Osteoblast (primary cell): ENCODE data around the gene PRELID2. TPM values are rescaled to one million over a fixed set of nuclear protein-coding genes. Genes with fewer than 3 reads are reported as not detected.

ENCODE experiments used
- DNase-seq: peaks from one replicate; pipeline ENCODE4 v3.0.0; 2011; ENCODE audit warnings: low spot score, mixed read lengths; ENCODE audit not compliant: insufficient read length; ENCODE audit errors: missing footprints
- H2AFZ ChIP-seq: 2 replicates; pipeline ENCODE4 v1.6.0; 2011; ENCODE audit warnings: mild to moderate bottlenecking, low read length
- H3K27ac ChIP-seq: 2 replicates; pipeline ENCODE4 v1.5.1; 2011; ENCODE audit warnings: mild to moderate bottlenecking, low read depth, low read length, moderate library complexity
- H3K27me3 ChIP-seq: 2 replicates; pipeline ENCODE4 v1.6.0; 2012; ENCODE audit warnings: mild to moderate bottlenecking, control low read depth, inconsistent platforms, low read length, moderate library complexity; ENCODE audit not compliant: insufficient read depth
- H3K36me3 ChIP-seq: 2 replicates; pipeline ENCODE4 v1.5.1; 2011; ENCODE audit warnings: mild to moderate bottlenecking, low read length, control low read depth, moderate library complexity; ENCODE audit not compliant: insufficient read depth
- H3K4me1 ChIP-seq: 2 replicates; pipeline ENCODE4 v1.5.1; 2011; ENCODE audit warnings: mild to moderate bottlenecking, low read length, control low read depth, moderate library complexity; ENCODE audit not compliant: insufficient read depth
- H3K4me2 ChIP-seq: 2 replicates; pipeline ENCODE4 v1.6.0; 2011; ENCODE audit warnings: mild to moderate bottlenecking, low read length; ENCODE audit not compliant: insufficient read depth
- H3K4me3 ChIP-seq: fragments of 200-600 bp; sonication (generic); 3 replicates; pipeline ENCODE4 v1.5.1; 2012; ENCODE audit warnings: mild to moderate bottlenecking, low read length, inconsistent platforms; ENCODE audit not compliant: insufficient read depth
- H3K79me2 ChIP-seq: 2 replicates; pipeline ENCODE4 v1.6.0; 2012; ENCODE audit warnings: mild to moderate bottlenecking, low read length, control low read depth, inconsistent platforms; ENCODE audit not compliant: insufficient read depth
- H3K9me3 ChIP-seq: 2 replicates; pipeline ENCODE4 v1.5.1; 2011; ENCODE audit warnings: low read depth, low read length, control low read depth
- H4K20me1 ChIP-seq: 2 replicates; pipeline ENCODE4 v1.6.0; 2012; ENCODE audit warnings: mild to moderate bottlenecking, low read length, control low read depth; ENCODE audit not compliant: insufficient read depth
- CTCF ChIP-seq: IDR thresholded peaks from 2 replicates; pipeline ENCODE4 v1.5.1; 2011; ENCODE audit warnings: mild to moderate bottlenecking, low read depth, low read length, moderate library complexity; ENCODE audit errors: extremely low read depth
- total RNA-seq: library from RNA; depleted of rRNA; stranded (reverse); fragments of >200 nt; gene quantifications from 2 replicates; pipeline ENCODE4 v1.2.3, GENCODE V29; 2012

The PRELID2 gene
- total RNA-seq, 1 donor: 19.5 TPM

GRCh38 chr5:145834554-145834916, 607 bp downstream of the PRELID2 start:
- Histone ChIP-seq H3K27me3 (no peaks in the 10 kb centered on the region), H3K4me3 (peak overlapping the region; percentile 79)
- no peak for DNase-seq

GRCh38 chr5:145833631-145834200, 1.4 kb downstream of the PRELID2 start:
- Histone ChIP-seq H3K27ac (no peak overlapping the region), H4K20me1 (no peaks in the 10 kb centered on the region), H3K79me2 (peaks cover 19% of the 10 kb centered on the region), H3K9me3 (no peaks in the 10 kb centered on the region), H2AFZ (no peak overlapping the region), H3K27me3 (no peaks in the 10 kb centered on the region), H3K4me2 (peak overlapping the region; percentile 81), H3K36me3 (no peaks in the 10 kb centered on the region), H3K4me3 (no peak overlapping the region), H3K4me1 (peaks cover 29% of the 10 kb centered on the region)
- no peak for DNase-seq
- TF ChIP-seq CTCF: no peak

More at GRCh38 chr5:145834554-145834916, 607 bp downstream of the PRELID2 start:
- peaks cover 28% of the 10 kb centered on the region for H3K4me1 ChIP-seq
- peak overlapping the region; percentile 81 for H3K4me2 ChIP-seq
- TF ChIP-seq CTCF: no peak
- H3K79me2 ChIP-seq: peaks cover 17% of the 10 kb centered on the region
- no peaks in the 10 kb centered on the region for H4K20me1 ChIP-seq
- peak overlapping the region; percentile 93 for H2AFZ ChIP-seq
- H3K27ac ChIP-seq: no peak overlapping the region
- no peaks in the 10 kb centered on the region for H3K36me3 ChIP-seq
- no peaks in the 10 kb centered on the region for H3K9me3 ChIP-seq

GRCh38 chr5:145830594-145830993, 4.5 kb downstream of the PRELID2 start:
- H3K27me3 ChIP-seq: no peaks in the 10 kb centered on the region
- H3K4me1 ChIP-seq: peaks cover 24% of the 10 kb centered on the region
- peak; percentile 85 for DNase-seq
- peak overlapping the region; percentile 1 for H2AFZ ChIP-seq
- H3K4me3 ChIP-seq: no peak overlapping the region
- H3K9me3 ChIP-seq: no peaks in the 10 kb centered on the region
- H3K27ac ChIP-seq: no peak overlapping the region
- no peaks in the 10 kb centered on the region for H3K36me3 ChIP-seq
- H3K79me2 ChIP-seq: peaks cover 27% of the 10 kb centered on the region
- H4K20me1 ChIP-seq: no peaks in the 10 kb centered on the region
- peak overlapping the region; percentile 28 for H3K4me2 ChIP-seq
- no peak for TF ChIP-seq CTCF

- no peak overlapping the region for H3K4me2 ChIP-seq
- H3K9me3 ChIP-seq: no peaks in the 10 kb centered on the region
- no peak overlapping the region for H2AFZ ChIP-seq
- peaks cover 22% of the 10 kb centered on the region for H3K4me1 ChIP-seq
- no peak overlapping the region for H3K4me3 ChIP-seq
- DNase-seq: no peak
- H3K27me3 ChIP-seq: no peaks in the 10 kb centered on the region
- no peak overlapping the region for H3K27ac ChIP-seq
- peaks cover 27% of the 10 kb centered on the region for H3K79me2 ChIP-seq
- no peak for TF ChIP-seq CTCF
- H4K20me1 ChIP-seq: no peaks in the 10 kb centered on the region
- no peaks in the 10 kb centered on the region for H3K36me3 ChIP-seq
Measured at GRCh38 chr5:145829708-145830361, 5.3 kb downstream of the PRELID2 start.
